GM20000 (cell line): ENCODE measurements around the gene CEMIP.

Experiments
- DNase-seq: peaks from one replicate; pipeline ENCODE4 v3.0.0; 2012; ENCODE audit warnings: low spot score
- CTCF ChIP-seq: IDR thresholded peaks from 2 replicates; pipeline ENCODE4 v1.5.1; 2012; ENCODE audit warnings: mild to moderate bottlenecking, control low read depth; ENCODE audit errors: extremely low read depth, missing control alignments

The CEMIP gene

GRCh38 chr15:80830677-80831076 is 51.5 kb downstream of the CEMIP start:
- no peak for DNase-seq
- no peak for TF ChIP-seq CTCF

GRCh38 chr15:80831192-80831591 is 52.0 kb downstream of the CEMIP start:
- no peak for DNase-seq
- no peak for TF ChIP-seq CTCF

- DNase-seq: no peak
- TF ChIP-seq CTCF: no peak
These were observed 52.5 kb downstream of the CEMIP start for GRCh38 chr15:80831606-80832224.

GRCh38 chr15:80832686-80833085 is 53.5 kb downstream of the CEMIP start:
- no peak for TF ChIP-seq CTCF
- DNase-seq: no peak

GRCh38 chr15:80834402-80834801 is 55.2 kb downstream of the CEMIP start:
- DNase-seq: no peak
- TF ChIP-seq CTCF: no peak

GRCh38 chr15:80834906-80835305 is 55.7 kb downstream of the CEMIP start:
- TF ChIP-seq CTCF: no peak
- DNase-seq: no peak

- TF ChIP-seq CTCF: no peak
- DNase-seq: no peak
These were observed 56.2 kb downstream of the CEMIP start for GRCh38 chr15:80835336-80835735.
